Jurkat, Clone E6-1 (cell line): Measurements from ENCODE around the gene F11.
A peak's percentile ranks its signal among the peaks of the same experiment; 100 is the strongest.
"Not testable (repeated sequence)": the region's sequence is repeated elsewhere in the genome, so short reads cannot be mapped to it uniquely, and the experiment has no call there.

Experiments used
- DNase-seq: peaks from one replicate; pipeline ENCODE4 v3.0.0-alpha.2; 2011; ENCODE audit warnings: low read depth, low spot score
- H3K4me3 ChIP-seq: 2 replicates; pipeline ENCODE4 v1.5.1; 2011; ENCODE audit warnings: mild to moderate bottlenecking, low read length, control low read depth, moderate library complexity

The F11 gene

DNA sequence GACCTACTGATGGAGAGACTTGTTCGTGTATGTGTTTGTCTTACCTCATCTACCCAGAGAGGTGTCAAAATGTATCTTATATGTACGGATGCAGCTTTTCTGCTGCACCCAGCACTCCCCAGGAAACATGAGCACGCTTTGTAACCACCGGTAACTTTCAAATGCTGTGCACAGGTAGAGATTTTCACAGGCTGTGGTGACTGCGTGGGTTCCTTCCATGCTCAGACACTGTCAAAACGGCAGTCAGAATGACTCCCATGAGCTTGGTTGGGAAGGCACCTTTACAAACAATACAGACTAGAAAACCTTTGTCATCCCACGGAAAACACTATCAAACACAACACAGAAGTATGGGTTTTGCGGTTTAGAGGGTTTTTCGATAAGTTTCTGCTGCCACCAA lies 28.2 kb downstream of the F11 start:
- H3K4me3 ChIP-seq = no peak overlapping the region
- DNase-seq = peak; percentile 55

- no peak for DNase-seq
- no peak overlapping the region for H3K4me3 ChIP-seq
Measured at GRCh38 chr4:186296481-186296880, 30.5 kb downstream of the F11 start.

- peak; percentile 73 for DNase-seq
- no peak overlapping the region for H3K4me3 ChIP-seq
Measured at GRCh38 chr4:186297013-186297645, 31.1 kb downstream of the F11 start.

DNA sequence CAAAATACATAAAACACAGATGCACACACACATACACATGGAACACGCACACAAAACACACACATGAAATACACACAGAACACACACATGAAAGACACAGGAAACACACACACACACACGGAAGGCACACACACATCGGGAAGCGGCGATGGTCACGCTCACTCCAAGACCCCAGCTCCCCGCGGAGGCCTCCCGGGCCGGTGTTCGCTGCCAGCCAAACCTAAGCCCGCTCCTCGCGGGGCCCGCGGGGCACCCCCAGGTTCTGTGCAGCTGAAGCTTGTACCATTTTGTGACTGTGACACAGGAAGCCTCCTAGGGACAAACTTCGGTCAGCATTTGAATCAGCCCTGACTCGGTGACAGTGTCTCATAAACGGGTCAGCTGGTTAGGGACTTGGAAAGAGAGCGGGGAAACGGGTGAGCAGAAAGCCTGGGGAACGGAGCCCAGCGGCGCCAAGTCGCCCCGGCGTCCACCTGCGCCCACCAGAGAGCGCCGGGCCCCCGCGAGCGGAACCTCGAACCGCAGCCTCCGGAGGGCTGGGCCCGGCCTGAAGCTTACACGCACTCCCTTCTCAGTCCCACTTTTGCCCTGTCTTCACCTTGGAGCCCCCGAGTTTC lies 32.1 kb downstream of the F11 start:
- DNase-seq = no peak
- no peak overlapping the region for H3K4me3 ChIP-seq

- no peak overlapping the region for H3K4me3 ChIP-seq
- DNase-seq = no peak
Measured at GRCh38 chr4:186299291-186299690, 33.3 kb downstream of the F11 start.

DNA sequence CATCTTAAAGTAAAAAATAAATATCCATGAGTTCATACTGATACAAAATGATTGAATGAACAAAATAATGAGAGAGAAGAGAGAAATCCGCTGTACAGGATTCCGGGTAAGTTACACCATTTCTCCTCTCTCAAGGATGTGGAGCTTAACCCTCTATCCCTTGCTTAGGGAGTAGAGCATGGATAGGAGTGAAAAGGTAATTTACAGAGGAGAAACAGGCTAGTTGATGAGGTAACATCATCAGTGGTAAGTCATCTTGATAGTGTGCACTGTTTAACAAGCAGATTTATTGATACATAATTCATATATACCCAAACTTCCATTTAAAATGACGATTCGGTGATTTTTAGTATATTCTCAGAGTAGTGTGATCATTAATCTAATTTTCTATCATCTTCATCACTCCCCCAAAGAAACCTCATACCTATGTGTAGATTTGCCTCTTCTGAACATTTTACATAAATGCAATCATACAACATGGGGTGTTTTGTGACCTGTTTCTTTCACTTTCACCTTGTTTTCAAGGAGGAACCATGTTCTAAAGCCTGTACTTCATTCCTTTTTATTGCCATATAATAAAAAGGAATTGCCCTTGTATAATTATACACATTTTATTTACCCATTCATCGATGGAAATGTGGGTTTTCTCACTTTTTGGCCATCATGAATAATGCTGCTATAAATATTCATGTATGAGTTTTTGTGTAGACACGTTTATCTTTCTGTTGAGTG lies 34.8 kb downstream of the F11 start:
- no peak overlapping the region for H3K4me3 ChIP-seq
- no peak for DNase-seq

DNA sequence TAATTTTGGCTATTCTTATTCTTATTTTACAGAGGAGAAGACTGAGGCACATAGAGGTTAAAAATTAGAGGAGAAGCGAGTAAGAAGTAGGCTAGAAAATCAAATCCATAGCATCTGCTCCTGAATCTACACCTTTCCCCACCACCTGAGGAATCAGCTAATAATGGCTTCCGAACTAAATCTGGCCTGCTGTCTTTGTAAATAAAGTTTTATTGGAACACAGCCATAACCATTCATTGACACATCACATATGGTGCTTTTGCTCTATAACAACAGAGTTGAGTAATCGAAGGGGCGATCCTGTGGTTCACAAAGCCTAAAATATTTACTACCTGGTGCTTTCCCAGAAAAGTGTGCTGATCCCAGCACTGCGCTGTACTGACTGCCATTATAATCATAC lies 38.2 kb downstream of the F11 start:
- DNase-seq = no peak
- H3K4me3 ChIP-seq = no peak overlapping the region

DNA sequence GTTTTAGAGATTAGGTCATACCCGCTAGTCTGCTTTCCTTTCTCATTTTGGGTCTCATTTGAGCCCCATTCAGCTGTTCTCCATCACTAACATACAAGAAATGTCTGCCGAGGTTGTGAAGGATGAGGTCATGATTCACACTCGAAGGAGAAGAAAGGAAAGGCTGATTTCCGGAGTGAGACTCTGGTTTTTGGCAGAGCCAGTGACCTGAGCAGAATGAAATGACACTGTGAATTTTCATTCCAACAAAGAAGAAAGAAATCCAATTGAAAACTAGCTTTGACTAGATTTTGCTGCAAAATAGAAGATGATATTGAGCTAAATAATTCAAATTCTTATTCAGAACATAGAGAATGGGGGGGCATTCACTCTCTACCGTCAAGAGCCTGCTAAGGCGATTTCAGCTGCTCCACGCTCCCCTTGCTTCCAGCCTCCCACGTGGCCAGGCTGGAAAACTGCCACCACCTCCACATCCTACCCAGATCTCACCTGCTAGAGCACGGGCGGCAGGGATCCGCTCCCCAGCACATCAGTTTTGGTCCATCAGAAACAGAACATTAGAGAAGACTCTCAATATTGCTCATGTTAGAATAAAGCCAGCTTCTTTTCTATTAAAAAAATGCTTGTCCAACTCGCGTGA lies 39.0 kb downstream of the F11 start:
- H3K4me3 ChIP-seq = no peak overlapping the region
- no peak for DNase-seq

- DNase-seq = no peak
- no peak overlapping the region for H3K4me3 ChIP-seq
Measured at GRCh38 chr4:186307497-186307896, 41.5 kb downstream of the F11 start.

GRCh38 chr4:186307916-186308315 lies 41.9 kb downstream of the F11 start:
- DNase-seq = no peak
- H3K4me3 ChIP-seq = no peak overlapping the region

DNA sequence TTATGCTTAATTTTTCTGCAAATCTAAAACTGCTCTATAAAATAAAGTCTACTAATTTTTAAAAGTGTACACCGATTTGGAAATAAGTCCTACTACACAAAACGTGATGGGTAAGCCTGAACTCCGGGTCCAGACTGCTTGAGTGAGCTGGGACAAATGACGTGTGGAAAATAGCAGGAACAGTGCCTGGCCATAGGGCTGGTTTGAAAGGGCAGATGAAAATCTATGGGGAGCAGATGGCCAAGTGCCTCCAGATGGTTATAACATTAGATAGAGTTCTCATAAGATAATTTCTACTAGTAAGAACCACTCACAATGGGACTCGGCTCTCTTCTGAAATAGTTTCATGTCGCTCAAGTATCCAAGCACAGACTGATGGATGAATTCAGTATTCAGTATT lies 52.5 kb downstream of the F11 start:
- no peak for DNase-seq
- no peak overlapping the region for H3K4me3 ChIP-seq

DNA sequence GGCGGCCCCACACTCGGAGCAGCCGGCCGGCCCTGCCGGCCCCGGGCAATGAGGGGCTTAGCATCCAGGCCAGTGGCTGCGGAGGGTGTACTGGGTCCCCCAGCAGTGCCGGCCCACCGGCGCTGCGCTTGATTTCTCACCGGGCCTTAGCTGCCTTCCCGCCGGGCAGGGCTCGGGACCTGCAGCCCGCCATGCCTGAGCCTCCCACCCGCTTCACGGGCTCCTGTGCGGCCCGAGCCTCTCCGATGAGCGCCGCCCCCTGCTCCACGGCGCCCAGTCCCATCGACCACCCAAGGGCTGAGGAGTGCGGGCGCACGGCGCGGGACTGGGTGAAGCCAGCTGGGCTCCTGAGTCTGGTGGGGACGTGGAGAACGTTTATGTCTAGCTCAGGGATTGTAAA lies 58.7 kb downstream of the F11 start:
- not testable (repeated sequence) for DNase-seq, H3K4me3 ChIP-seq

GRCh38 chr4:186326391-186326790 lies 60.4 kb downstream of the F11 start:
- no peak for DNase-seq
- H3K4me3 ChIP-seq = no peak overlapping the region

GRCh38 chr4:186329372-186329771 lies 63.4 kb downstream of the F11 start:
- no peak overlapping the region for H3K4me3 ChIP-seq
- DNase-seq = no peak

DNA sequence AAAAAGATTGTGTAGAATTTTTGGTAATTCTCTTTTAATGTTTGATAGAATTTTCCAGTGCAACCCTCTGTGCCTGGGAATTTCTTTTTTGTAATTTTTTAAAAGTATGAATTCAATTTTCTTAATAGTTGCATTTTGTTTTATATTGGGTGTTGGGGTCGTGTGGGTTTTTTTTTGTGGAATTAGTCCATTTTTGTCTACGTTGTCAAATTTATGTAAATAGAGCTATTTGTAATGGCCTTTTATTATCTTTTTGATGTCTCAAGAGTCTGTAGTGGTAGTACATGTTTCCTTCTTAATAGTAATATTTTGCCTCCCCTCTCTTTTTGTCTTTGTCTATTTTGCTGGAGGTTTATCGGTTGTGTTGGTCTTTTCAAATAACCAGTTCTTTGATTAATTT lies 64.4 kb downstream of the F11 start:
- DNase-seq = no peak

GRCh38 chr4:186335793-186336192 lies 69.8 kb downstream of the F11 start:
- DNase-seq = no peak

More for the DNA sequence above, 64.4 kb downstream of the F11 start:
- no peak overlapping the region for H3K4me3 ChIP-seq

More at GRCh38 chr4:186335793-186336192, 69.8 kb downstream of the F11 start:
- H3K4me3 ChIP-seq = no peak overlapping the region
